ENCODE data around the gene FAM221A.
"Not testable (repeated sequence)": the region's sequence is repeated elsewhere in the genome, so short reads cannot be mapped to it uniquely, and the experiment has no call there.

FAM221A gene

GRCh38 chr7:23700046-23700445 lies 20.0 kb downstream of the FAM221A start:
- no peak for DNase-seq (ENCODE audit: low read depth)

GRCh38 chr7:23709081-23709750 lies 29.2 kb downstream of the FAM221A start:
- no peak for DNase-seq (ENCODE audit: low read depth)

- DNase-seq (ENCODE audit: low read depth): no peak
Measured at GRCh38 chr7:23710000-23710399, 30.0 kb downstream of the FAM221A start, which contains the start of gene STK31. STK31 (plus strand) TSS chr7:23710219; CDS start chr7:23710286, 67 bp downstream.

GRCh38 chr7:23712368-23713284 lies 32.6 kb downstream of the FAM221A start:
- DNase-seq (ENCODE audit: low read depth): peak; percentile 32

GRCh38 chr7:23713285-23714149 lies 33.5 kb downstream of the FAM221A start:
- peak; percentile 63 for DNase-seq (ENCODE audit: low read depth)

GRCh38 chr7:23714150-23714464 lies 34.1 kb downstream of the FAM221A start:
- no peak for DNase-seq (ENCODE audit: low read depth)

- DNase-seq (ENCODE audit: low read depth): no peak
Measured at GRCh38 chr7:23714579-23714978, 34.6 kb downstream of the FAM221A start.

GRCh38 chr7:23715099-23715498 lies 35.1 kb downstream of the FAM221A start:
- DNase-seq (ENCODE audit: low read depth): no peak

GRCh38 chr7:23717788-23718187 lies 37.8 kb downstream of the FAM221A start:
- no peak for DNase-seq (ENCODE audit: low read depth)

- no peak for DNase-seq (ENCODE audit: low read depth)
Measured at GRCh38 chr7:23721456-23721855, 41.5 kb downstream of the FAM221A start.

- DNase-seq (ENCODE audit: low read depth): not testable (repeated sequence)
Measured at GRCh38 chr7:23722587-23723216, 42.7 kb downstream of the FAM221A start.

GRCh38 chr7:23724113-23724512 lies 44.1 kb downstream of the FAM221A start:
- DNase-seq (ENCODE audit: low read depth): not testable (repeated sequence)

GRCh38 chr7:23742051-23742450 lies 62.1 kb downstream of the FAM221A start:
- no peak for DNase-seq (ENCODE audit: low read depth)

- no peak for DNase-seq (ENCODE audit: low read depth)
Measured at GRCh38 chr7:23743226-23743625, 63.2 kb downstream of the FAM221A start.

- DNase-seq (ENCODE audit: low read depth): no peak
Measured at GRCh38 chr7:23746629-23747028, 66.6 kb downstream of the FAM221A start.

GRCh38 chr7:23751852-23752251 lies 71.9 kb downstream of the FAM221A start:
- no peak for DNase-seq (ENCODE audit: low read depth)

Measured in GM04503 (cell line).